ENCODE data around the gene DENND2C.

DENND2C gene

DNA sequence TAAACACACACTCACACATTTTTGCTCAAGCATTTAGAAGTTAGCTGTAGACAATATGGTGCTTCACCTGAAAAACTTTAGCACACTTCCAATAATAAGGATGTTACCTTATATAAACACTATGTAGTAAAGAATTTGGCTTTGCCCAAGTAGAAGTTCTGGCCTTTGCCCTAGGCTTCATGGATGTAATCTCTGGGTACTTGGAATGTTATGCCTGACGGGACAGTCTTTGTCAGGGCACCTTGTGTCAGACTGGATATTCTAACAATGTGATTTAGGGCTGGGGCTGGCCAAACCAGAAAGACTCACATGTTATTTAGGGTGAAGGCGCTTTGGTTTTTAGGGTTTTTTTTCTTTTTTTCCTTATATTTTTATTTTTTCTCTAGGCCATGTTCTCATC lies 124.1 kb downstream of the DENND2C start:
- no peak for DNase-seq (ENCODE audit: low read depth)

DNA sequence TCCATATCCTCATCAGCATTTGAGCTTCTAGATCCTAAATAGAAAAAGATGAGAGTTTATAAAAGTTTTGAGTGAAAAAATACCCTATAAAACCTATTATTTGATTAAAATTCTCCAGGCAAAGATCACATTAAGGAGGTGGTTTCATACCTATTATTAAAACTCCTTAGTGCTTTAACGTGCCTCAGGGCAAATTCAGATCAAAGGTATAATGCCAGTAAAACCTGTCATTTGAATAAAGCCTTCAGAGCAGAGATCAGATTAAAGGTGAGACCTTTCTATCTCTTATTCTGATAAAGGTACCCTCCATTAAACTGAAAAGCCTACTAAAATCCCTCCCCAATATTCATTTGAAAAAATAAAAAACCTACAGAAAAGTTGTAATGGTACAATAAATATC lies 124.5 kb downstream of the DENND2C start:
- DNase-seq (ENCODE audit: low read depth), result no peak

DNA sequence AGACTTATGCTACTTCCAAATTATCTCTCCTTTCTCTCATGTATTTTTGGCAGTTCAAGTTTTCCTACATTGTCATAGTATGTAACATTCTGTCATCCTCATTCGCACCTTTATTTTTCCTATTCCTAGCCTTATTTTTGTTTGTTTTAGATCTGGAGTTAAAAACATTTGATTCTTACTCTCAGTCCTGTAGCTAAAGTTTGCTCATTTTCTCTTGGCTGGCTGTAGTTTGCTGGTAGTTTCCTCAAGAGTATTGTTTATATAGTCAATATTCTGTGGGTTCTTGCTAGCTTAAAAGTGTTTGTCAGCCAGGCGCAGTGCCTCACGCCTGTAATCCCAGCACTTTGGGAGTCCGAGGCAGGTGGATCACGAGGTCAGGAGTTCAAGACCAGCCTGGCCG lies 129.0 kb downstream of the DENND2C start:
- DNase-seq (ENCODE audit: low read depth), result no peak

DNA sequence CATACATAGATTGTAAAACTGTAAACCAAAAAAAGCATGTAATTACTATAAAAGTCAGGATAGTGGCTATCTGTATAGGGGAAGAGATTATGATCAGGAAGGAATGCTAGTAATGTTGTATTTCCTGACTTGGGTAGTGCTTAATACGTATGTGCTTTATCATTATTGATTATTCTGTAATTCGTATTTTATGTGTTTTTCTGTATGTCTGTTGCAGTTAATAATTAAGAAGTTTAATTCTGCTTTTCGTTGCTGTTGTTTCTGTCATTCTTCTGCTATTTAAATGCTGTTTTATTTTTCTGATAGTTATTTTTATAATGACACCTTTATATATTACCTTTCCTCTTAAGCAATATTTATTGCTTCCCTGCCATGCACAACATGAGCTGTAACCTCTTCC lies 129.6 kb downstream of the DENND2C start:
- no peak for DNase-seq (ENCODE audit: low read depth)

DNA sequence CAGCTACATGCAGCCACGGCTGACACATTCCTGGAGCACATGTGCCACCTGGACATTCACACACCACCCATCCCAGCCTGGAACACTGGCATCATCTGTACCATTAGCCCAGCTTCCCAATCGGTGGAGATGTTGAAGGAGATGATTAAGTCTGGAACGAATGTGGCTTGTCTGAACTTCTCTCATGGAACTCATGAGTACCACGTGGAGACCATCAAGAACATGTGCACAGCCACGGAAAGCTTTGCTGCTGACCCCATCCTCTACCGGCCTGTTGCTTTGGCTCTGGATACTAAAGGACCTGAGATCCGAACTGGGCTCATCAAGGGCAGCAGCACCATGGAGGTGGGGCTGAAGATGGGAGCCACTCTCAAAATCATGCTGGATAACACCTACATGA lies 133.8 kb downstream of the DENND2C start:
- no peak for DNase-seq (ENCODE audit: low read depth)

DNA sequence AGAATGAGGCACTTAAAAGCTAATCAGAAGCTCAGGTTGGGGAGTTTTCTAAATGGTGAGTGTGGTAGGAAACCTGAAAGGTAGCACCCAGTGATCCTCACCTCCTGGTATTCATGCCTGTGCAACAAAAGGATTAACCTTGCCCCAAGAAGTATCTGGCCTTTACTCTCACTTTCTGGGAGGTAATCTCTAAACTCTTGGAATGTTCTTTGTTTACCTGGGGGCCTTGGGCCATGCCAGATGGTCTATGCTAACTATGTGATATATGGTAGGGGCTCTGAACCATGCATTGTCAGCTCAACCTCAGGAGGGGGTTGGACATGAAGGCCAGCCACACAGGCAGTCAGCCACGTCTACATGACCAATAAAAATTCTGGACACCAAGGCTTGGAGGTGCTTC lies 134.4 kb downstream of the DENND2C start:
- no peak for DNase-seq (ENCODE audit: low read depth)

All from stimulated activated CD8-positive, alpha-beta memory T cell treated with anti-CD3 and anti-CD28 coated beads, Interleukin-4, amount 100 ng/mL, for 24 hours (primary cell).